Liver (tissue), 9 donors: ENCODE results near the gene CENPF. TPM values are rescaled to one million over a fixed set of nuclear protein-coding genes. Genes with fewer than 3 reads are reported as not detected.

Experiments used
- DNase-seq: peaks from one replicate; pipeline ENCODE4 v3.0.0-alpha.2; 2017; ENCODE audit warnings: low spot score
- H3K27ac ChIP-seq, 2 donors: one replicate each; pipeline ENCODE4 v1.7.0; 2013; ENCODE audit warnings: inconsistent platforms in 2 of 2, low read length in 2 of 2, control low read depth in 1 of 2, low read depth in 1 of 2, mild to moderate bottlenecking in 1 of 2
- H3K27me3 ChIP-seq, 4 donors: one replicate each; pipeline versions ENCODE4 v1.6.1 to v1.7.0; 2013; ENCODE audit warnings: low read length in 3 of 4, inconsistent platforms in 1 of 4, mild to moderate bottlenecking in 1 of 4, moderate library complexity in 1 of 4; ENCODE audit not compliant: control insufficient read depth in 4 of 4, insufficient read depth in 4 of 4
- H3K36me3 ChIP-seq, 4 donors: one replicate each; pipeline versions ENCODE4 v1.6.1 to v1.7.0; 2013; ENCODE audit warnings: low read length in 3 of 4, mild to moderate bottlenecking in 3 of 4, low read depth in 1 of 4, moderate library complexity in 1 of 4; ENCODE audit not compliant: control insufficient read depth in 4 of 4, insufficient read depth in 3 of 4
- H3K4me1 ChIP-seq, 4 donors: one replicate each; pipeline versions ENCODE4 v1.6.1 to v1.7.0; 2013; ENCODE audit warnings: low read length in 3 of 4, mild to moderate bottlenecking in 3 of 4, moderate library complexity in 1 of 4; ENCODE audit not compliant: control insufficient read depth in 4 of 4, insufficient read depth in 4 of 4
- H3K4me3 ChIP-seq, 3 donors: one replicate each; pipeline versions ENCODE4 v1.6.1 to v1.7.0; 2013; ENCODE audit warnings: low read length in 3 of 3, control low read depth in 1 of 3, low read depth in 1 of 3, mild to moderate bottlenecking in 1 of 3
- H3K9ac ChIP-seq, 2 donors: one replicate each; pipeline ENCODE4 v1.7.0; 2013; ENCODE audit warnings: low read length in 2 of 2, mild to moderate bottlenecking in 2 of 2, moderate library complexity in 2 of 2, control low read depth in 1 of 2, low read depth in 1 of 2
- H3K9me3 ChIP-seq, 4 donors: one replicate each; pipeline versions ENCODE4 v1.6.1 to v1.7.0; 2013; ENCODE audit warnings: low read length in 3 of 4; ENCODE audit not compliant: control insufficient read depth in 4 of 4
- ATF3 ChIP-seq: IDR thresholded peaks from 2 replicates; pipeline ENCODE4 v1.6.1; 2016; ENCODE audit warnings: antibody characterized with exemption
- CTCF ChIP-seq: fragments of 150-350 bp; IDR thresholded peaks from 2 replicates; pipeline ENCODE4 v1.5.1; 2017; ENCODE audit warnings: improper control_type of control experiment, low read depth, low read length; ENCODE audit not compliant: missing input control
- EGR1 ChIP-seq, 2 donors: IDR thresholded peaks; 2 replicates each; pipeline ENCODE4 v1.6.1; 2016 to 2018; ENCODE audit warnings: antibody characterized with exemption in 2 of 2, low read depth in 2 of 2
- FOXA1 ChIP-seq: IDR thresholded peaks from 2 replicates; pipeline ENCODE4 v1.6.1; 2016; ENCODE audit warnings: antibody characterized with exemption
- FOXA2 ChIP-seq: IDR thresholded peaks from 2 replicates; pipeline ENCODE4 v1.6.1; 2016; ENCODE audit warnings: antibody characterized with exemption
- GABPA ChIP-seq, 2 donors: IDR thresholded peaks in 1 of 2; conservative IDR thresholded peaks in 1 of 2; 2 replicates each; pipeline ENCODE4 v1.6.1; 2016; ENCODE audit warnings: antibody characterized with exemption in 2 of 2, mild to moderate bottlenecking in 1 of 2, moderate library complexity in 1 of 2
- HNF4A ChIP-seq, 2 donors: conservative IDR thresholded peaks; 2 replicates each; pipeline ENCODE4 v1.6.1; 2016; ENCODE audit warnings: antibody characterized with exemption in 2 of 2, mild to moderate bottlenecking in 2 of 2
- JUND ChIP-seq, 2 donors: IDR thresholded peaks; 2 replicates each; pipeline ENCODE4 v1.6.1; 2016; ENCODE audit warnings: antibody characterized with exemption in 2 of 2
- MAX ChIP-seq: IDR thresholded peaks from 2 replicates; pipeline ENCODE4 v1.6.1; 2016; ENCODE audit warnings: antibody characterized with exemption
- NR2F2 ChIP-seq: IDR thresholded peaks from 2 replicates; pipeline ENCODE4 v1.6.1; 2016; ENCODE audit warnings: antibody characterized with exemption
- RAD21 ChIP-seq, 2 donors: IDR thresholded peaks; 2 replicates each; pipeline ENCODE4 v1.6.1; 2016; ENCODE audit warnings: antibody characterized with exemption in 2 of 2, mild to moderate bottlenecking in 2 of 2
- RXRA ChIP-seq, 2 donors: IDR thresholded peaks; 2 replicates each; pipeline ENCODE4 v1.6.1; 2017 to 2018; ENCODE audit warnings: antibody characterized with exemption in 2 of 2, mild to moderate bottlenecking in 1 of 2
- SP1 ChIP-seq: IDR thresholded peaks from 2 replicates; pipeline ENCODE4 v1.6.1; 2018; ENCODE audit warnings: antibody characterized with exemption, mild to moderate bottlenecking
- TAF1 ChIP-seq: conservative IDR thresholded peaks from 2 replicates; pipeline ENCODE4 v1.6.1; 2016; ENCODE audit warnings: antibody characterized with exemption, mild to moderate bottlenecking
- YY1 ChIP-seq: IDR thresholded peaks from 2 replicates; pipeline ENCODE4 v1.6.1; 2016; ENCODE audit warnings: antibody characterized with exemption, mild to moderate bottlenecking
- ZBTB33 ChIP-seq: IDR thresholded peaks from 2 replicates; pipeline ENCODE4 v1.6.1; 2016; ENCODE audit warnings: antibody characterized with exemption
- WGBS: extraction: QIAGEN DNeasy Blood & Tissue Kit; methylation state at CpG from one replicate; pipeline ENCODE4 v1.1.7; 2013; 5-methylcytosine and 5-hydroxymethylcytosine counted together
- polyA plus RNA-seq, 2 donors: library from polyadenylated mRNA; stranded (reverse) in 1 of 2; unstranded in 1 of 2; fragments of 200-250 nt in 1 of 2; fragments of >200 nt in 1 of 2; fragmentation: Nextera tagmentation in 1 of 2; extraction: Ambion mirVana in 1 of 2; gene quantifications; one replicate each; pipeline versions ENCODE4 v1.2.1 to v1.2.3, GENCODE V29; 2013 to 2015
- total RNA-seq, 2 donors: library from RNA; depleted of rRNA; stranded (reverse); fragments of >200 nt; gene quantifications; one replicate each; pipeline ENCODE4 v1.2.3, GENCODE V29; 2014
- TF ChIP-seq, protein P1 (sequence below): IDR thresholded peaks from 2 replicates; pipeline ENCODE4 v1.6.1; 2016; ENCODE audit warnings: antibody characterized with exemption, mild to moderate bottlenecking
- donor health status: healthy.
- donor health status: healthy.
- donor health status: healthy.
- donor health status: healthy.
- donor health status: healthy.

The CENPF gene
- total and polyA plus RNA-seq, 4 donors = 0.08 to 47.3 (median 1.5) TPM

DNA sequence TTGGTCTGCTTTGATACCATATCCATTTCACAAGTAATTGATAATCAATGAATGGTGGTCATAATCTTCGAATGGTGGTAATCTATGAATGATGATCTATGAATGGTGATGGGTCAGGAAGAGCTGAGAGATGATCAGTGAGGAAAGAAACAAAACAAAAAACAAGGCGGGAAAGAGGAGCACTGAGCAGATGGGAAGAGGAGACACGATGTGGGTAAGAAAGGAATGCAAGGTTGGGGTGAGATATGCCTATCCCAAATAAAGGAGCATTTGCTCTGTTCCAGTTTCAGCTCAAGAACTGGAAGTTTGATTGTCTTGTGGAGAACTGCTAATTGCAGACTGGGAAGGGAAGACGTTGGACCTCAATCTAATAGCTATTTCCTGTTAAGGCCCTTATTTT is 73.8 kb downstream of the CENPF start:
- WGBS = 82% methylated on average over 4 of the region's 4 CpGs
- no peaks in the 10 kb centered on the region for H3K4me1 ChIP-seq
- no peaks in the 10 kb centered on the region for H3K9me3 ChIP-seq
- no peak overlapping the region for H3K9ac ChIP-seq
- H3K27ac ChIP-seq = no peak overlapping the region
- no peaks in the 10 kb centered on the region for H3K36me3 ChIP-seq
- no peak overlapping the region for H3K4me3 ChIP-seq
- no peak for DNase-seq
- no peak for TF ChIP-seq RAD21 (IDR thresholded peaks at IDR 0.05)
- no peak for TF ChIP-seq MAX
- no peak for TF ChIP-seq JUND (IDR thresholded peaks at IDR 0.05)
- TF ChIP-seq YY1 = no peak
- TF ChIP-seq FOXA2 = no peak
- TF ChIP-seq, protein P1, sequence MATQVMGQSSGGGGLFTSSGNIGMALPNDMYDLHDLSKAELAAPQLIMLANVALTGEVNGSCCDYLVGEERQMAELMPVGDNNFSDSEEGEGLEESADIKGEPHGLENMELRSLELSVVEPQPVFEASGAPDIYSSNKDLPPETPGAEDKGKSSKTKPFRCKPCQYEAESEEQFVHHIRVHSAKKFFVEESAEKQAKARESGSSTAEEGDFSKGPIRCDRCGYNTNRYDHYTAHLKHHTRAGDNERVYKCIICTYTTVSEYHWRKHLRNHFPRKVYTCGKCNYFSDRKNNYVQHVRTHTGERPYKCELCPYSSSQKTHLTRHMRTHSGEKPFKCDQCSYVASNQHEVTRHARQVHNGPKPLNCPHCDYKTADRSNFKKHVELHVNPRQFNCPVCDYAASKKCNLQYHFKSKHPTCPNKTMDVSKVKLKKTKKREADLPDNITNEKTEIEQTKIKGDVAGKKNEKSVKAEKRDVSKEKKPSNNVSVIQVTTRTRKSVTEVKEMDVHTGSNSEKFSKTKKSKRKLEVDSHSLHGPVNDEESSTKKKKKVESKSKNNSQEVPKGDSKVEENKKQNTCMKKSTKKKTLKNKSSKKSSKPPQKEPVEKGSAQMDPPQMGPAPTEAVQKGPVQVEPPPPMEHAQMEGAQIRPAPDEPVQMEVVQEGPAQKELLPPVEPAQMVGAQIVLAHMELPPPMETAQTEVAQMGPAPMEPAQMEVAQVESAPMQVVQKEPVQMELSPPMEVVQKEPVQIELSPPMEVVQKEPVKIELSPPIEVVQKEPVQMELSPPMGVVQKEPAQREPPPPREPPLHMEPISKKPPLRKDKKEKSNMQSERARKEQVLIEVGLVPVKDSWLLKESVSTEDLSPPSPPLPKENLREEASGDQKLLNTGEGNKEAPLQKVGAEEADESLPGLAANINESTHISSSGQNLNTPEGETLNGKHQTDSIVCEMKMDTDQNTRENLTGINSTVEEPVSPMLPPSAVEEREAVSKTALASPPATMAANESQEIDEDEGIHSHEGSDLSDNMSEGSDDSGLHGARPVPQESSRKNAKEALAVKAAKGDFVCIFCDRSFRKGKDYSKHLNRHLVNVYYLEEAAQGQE = no peak
- TF ChIP-seq TAF1 = no peak
- TF ChIP-seq CTCF = no peak
- no peak for TF ChIP-seq GABPA (IDR thresholded peaks at IDR 0.05 in 1 of 2, conservative IDR thresholded peaks at IDR 0.05 in 1 of 2)
- TF ChIP-seq ATF3 = no peak
- no peak for TF ChIP-seq ZBTB33
- TF ChIP-seq EGR1 (IDR thresholded peaks at IDR 0.05; ENCODE audit: low read depth in 2 of 2) = no peak
- TF ChIP-seq NR2F2 = no peak
- no peak for TF ChIP-seq FOXA1
- no peaks in the 10 kb centered on the region for H3K27me3 ChIP-seq

DNA sequence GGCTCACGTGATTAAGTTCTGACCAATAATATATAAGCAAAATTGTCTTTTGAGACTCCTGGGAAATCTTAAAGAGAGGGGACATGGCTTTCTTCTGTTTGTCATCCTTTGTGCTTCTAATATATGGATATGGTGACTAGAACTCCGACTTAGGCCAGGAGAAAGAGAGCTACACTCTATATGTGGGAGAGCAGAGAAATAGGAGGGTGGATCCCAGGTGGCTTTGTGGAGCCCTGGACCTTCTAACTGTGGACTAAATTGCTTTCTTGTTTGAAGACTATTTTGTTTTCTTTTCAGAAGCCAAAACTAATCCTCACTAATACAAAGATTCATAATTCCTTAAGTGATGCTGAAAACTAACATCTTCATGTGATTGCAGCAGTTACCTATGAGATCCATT is 75.0 kb downstream of the CENPF start:
- 85% methylated on average over 2 of the region's 2 CpGs for WGBS
- Histone ChIP-seq H3K27me3 (no peaks in the 10 kb centered on the region), H3K9ac (no peak overlapping the region), H3K27ac (no peak overlapping the region), H3K36me3 (no peaks in the 10 kb centered on the region), H3K9me3 (no peaks in the 10 kb centered on the region), H3K4me3 (no peak overlapping the region), H3K4me1 (no peaks in the 10 kb centered on the region)
- DNase-seq = no peak
- TF ChIP-seq JUND (IDR thresholded peaks at IDR 0.05) (no peak), HNF4A (conservative IDR thresholded peaks at IDR 0.05) (no peak), FOXA2 (no peak), GABPA (IDR thresholded peaks at IDR 0.05 in 1 of 2, conservative IDR thresholded peaks at IDR 0.05 in 1 of 2) (no peak), RXRA (IDR thresholded peaks at IDR 0.05) (no peak), ATF3 (no peak), CTCF (no peak), RAD21 (IDR thresholded peaks at IDR 0.05) (no peak), EGR1 (IDR thresholded peaks at IDR 0.05; ENCODE audit: low read depth in 2 of 2) (no peak), MAX (no peak), NR2F2 (no peak), SP1 (no peak), TAF1 (no peak)
- TF ChIP-seq, protein P1 = no peak
